Uterus (tissue), 4 donors: Measurements from ENCODE around the gene BST1. TPM values are rescaled to one million over a fixed set of nuclear protein-coding genes. Genes with fewer than 3 reads are reported as not detected.
A peak's percentile ranks its signal among the peaks of the same experiment; 100 is the strongest.

Experiments used
- DNase-seq, 2 donors: peaks; one replicate each; pipeline ENCODE4 v3.0.0-alpha.2; 2019 to 2020
- H3K27ac ChIP-seq, 2 donors: fragments of 200-600 bp; sonication (generic); 1 replicate in 1 of 2; 2 replicates in 1 of 2; pipeline ENCODE4 v1.5.1; 2016 to 2018
- H3K27me3 ChIP-seq, 2 donors: fragments of 200-600 bp; sonication (generic); one replicate each; pipeline ENCODE4 v1.5.1; 2018 to 2019; ENCODE audit warnings: control low read depth in 1 of 2
- H3K36me3 ChIP-seq, 2 donors: fragments of 200-600 bp; sonication (generic); one replicate each; pipeline ENCODE4 v1.5.1; 2019; ENCODE audit warnings: control low read depth in 1 of 2
- H3K4me1 ChIP-seq, 2 donors: fragments of 200-600 bp; sonication (generic); one replicate each; pipeline ENCODE4 v1.5.1; 2018 to 2019; ENCODE audit warnings: control low read depth in 1 of 2
- H3K4me3 ChIP-seq, 2 donors: fragments of 200-600 bp; sonication (generic); 1 replicate in 1 of 2; 2 replicates in 1 of 2; pipeline ENCODE4 v1.5.1; 2018 to 2019; ENCODE audit warnings: mild to moderate bottlenecking in 1 of 2
- H3K9me3 ChIP-seq, 2 donors: fragments of 200-600 bp; sonication (generic); one replicate each; pipeline ENCODE4 v1.5.1; 2019; ENCODE audit warnings: control low read depth in 1 of 2
- CTCF ChIP-seq, 4 experiments: fragments of 200-600 bp in 2 of 4; fragments of 450-650 bp in 2 of 4; sonication (generic) in 2 of 4; IDR thresholded peaks; one replicate each; pipeline ENCODE4 v1.5.1; 2016 to 2019; ENCODE audit warnings: antibody characterized with exemption in 4 of 4, mild to moderate bottlenecking in 2 of 4, moderate library complexity in 1 of 4
- POLR2A ChIP-seq, 2 donors: fragments of 450-650 bp; IDR thresholded peaks; one replicate each; pipeline ENCODE4 v1.6.1; 2016; ENCODE audit warnings: antibody characterized with exemption in 2 of 2, mild to moderate bottlenecking in 1 of 2, moderate library complexity in 1 of 2
- intact Hi-C: fragments of 100-400 bp; cut with DNase I; formaldehyde crosslinking; loops from one replicate; pipeline ENCODE4 v1.15.1; 2023; ENCODE audit warnings: low total_unique reads
- total RNA-seq, 4 donors: library from RNA; depleted of rRNA in 3 of 4; stranded (reverse); fragments of >200 nt in 3 of 4; gene quantifications; one replicate each; pipeline versions ENCODE4 v1.1.0 to v1.2.4, GENCODE V29; 2014 to 2023
- donor health status: DM: yes; HTN: yes; CAD: no.

The BST1 gene
- total RNA-seq, 4 donors from 2014 or later, result 1.5 to 11.4 (median 7.7) TPM; not detected in 1

DNA sequence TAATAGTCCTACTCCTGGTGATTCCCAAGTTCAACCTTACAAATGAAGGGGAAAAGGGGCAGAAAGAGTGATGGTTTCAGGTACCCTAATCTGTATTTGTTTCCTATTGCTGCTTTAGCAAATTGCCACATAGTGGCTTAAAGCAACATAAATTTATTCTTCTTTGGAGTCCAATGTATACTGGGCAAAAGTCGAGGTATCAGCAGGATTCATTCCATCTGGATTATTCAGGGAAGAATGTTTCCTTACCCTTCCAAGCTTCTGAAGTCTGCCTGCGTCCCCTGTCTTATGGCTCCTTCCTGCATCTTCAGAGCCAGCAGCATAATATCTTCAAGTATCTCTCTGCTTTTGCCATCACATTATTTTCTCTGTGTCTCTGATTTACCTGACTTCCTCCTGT lies 10.3 kb upstream of the BST1 start:
- Histone ChIP-seq H3K4me3 (no peak overlapping the region), H3K27ac (no peak overlapping the region), H3K27me3 (no peaks in the 10 kb centered on the region), H3K4me1 (no peaks in the 10 kb centered on the region), H3K9me3 (no peaks in the 10 kb centered on the region), H3K36me3 (no peaks in the 10 kb centered on the region)
- TF ChIP-seq CTCF (IDR thresholded peaks at IDR 0.05) (no peak), POLR2A (IDR thresholded peaks at IDR 0.05) (no peak)
- intact Hi-C loops, result no loop called here
- no peak for DNase-seq

- Histone ChIP-seq H3K4me3 (no peak overlapping the region), H3K36me3 (no peaks in the 10 kb centered on the region), H3K27ac (no peak overlapping the region), H3K9me3 (no peaks in the 10 kb centered on the region), H3K27me3 (no peaks in the 10 kb centered on the region), H3K4me1 (no peaks in the 10 kb centered on the region)
- TF ChIP-seq POLR2A (IDR thresholded peaks at IDR 0.05), result no peak
- TF ChIP-seq CTCF (IDR thresholded peaks at IDR 0.05), result no peak
- DNase-seq, result no peak
- intact Hi-C loops, result no loop called here
Measured at GRCh38 chr4:15694431-15694830, 8.4 kb upstream of the BST1 start.

DNA sequence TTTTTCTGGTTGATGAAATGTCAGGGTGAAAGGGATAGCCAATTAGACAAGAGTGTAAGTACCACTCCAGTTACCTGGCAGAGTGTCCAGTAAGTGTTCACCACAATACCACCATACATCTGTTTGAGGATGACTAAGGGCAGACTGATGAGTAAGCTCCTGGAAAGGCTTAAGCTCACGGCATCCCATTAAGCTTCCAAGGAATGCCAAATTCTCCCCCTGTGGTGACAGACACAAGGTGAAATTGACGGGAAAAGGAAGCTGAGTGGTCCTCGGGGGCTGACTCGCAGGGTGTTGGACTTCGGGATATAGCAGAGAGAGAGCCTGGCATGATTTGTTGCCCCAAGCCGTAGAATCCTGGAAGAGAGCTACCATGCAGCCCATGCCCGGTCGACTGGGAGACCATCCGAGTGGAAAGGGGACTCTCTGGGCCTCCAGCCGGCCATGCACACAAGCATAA lies 7.6 kb upstream of the BST1 start:
- intact Hi-C loops, result no loop called here
- no peaks in the 10 kb centered on the region for H3K4me1 ChIP-seq
- no peaks in the 10 kb centered on the region for H3K36me3 ChIP-seq
- H3K9me3 ChIP-seq, result no peaks in the 10 kb centered on the region
- H3K27me3 ChIP-seq, result no peaks in the 10 kb centered on the region
- DNase-seq, result no peak
- no peak overlapping the region for H3K27ac ChIP-seq
- no peak overlapping the region for H3K4me3 ChIP-seq
- TF ChIP-seq POLR2A (IDR thresholded peaks at IDR 0.05), result no peak

GRCh38 chr4:15695729-15696128 lies 7.1 kb upstream of the BST1 start:
- H3K4me1 ChIP-seq, result no peaks in the 10 kb centered on the region
- no peak overlapping the region for H3K27ac ChIP-seq
- no peak for TF ChIP-seq POLR2A (IDR thresholded peaks at IDR 0.05)
- TF ChIP-seq CTCF (IDR thresholded peaks at IDR 0.05), result no peak
- no peaks in the 10 kb centered on the region for H3K9me3 ChIP-seq
- no peak overlapping the region for H3K4me3 ChIP-seq
- H3K36me3 ChIP-seq, result no peaks in the 10 kb centered on the region
- no peaks in the 10 kb centered on the region for H3K27me3 ChIP-seq
- intact Hi-C loops, result no loop called here
- DNase-seq, result no peak

GRCh38 chr4:15696866-15697265 lies 6.0 kb upstream of the BST1 start:
- no peaks in the 10 kb centered on the region for H3K4me1 ChIP-seq
- no peaks in the 10 kb centered on the region for H3K36me3 ChIP-seq
- intact Hi-C loops, result no loop called here
- H3K27me3 ChIP-seq, result no peaks in the 10 kb centered on the region
- H3K4me3 ChIP-seq, result no peak overlapping the region
- no peak overlapping the region for H3K27ac ChIP-seq
- TF ChIP-seq POLR2A (IDR thresholded peaks at IDR 0.05), result no peak
- no peak for TF ChIP-seq CTCF (IDR thresholded peaks at IDR 0.05)
- DNase-seq, result no peak
- no peaks in the 10 kb centered on the region for H3K9me3 ChIP-seq

GRCh38 chr4:15703439-15703838 lies 574 bp downstream of the BST1 start:
- TF ChIP-seq POLR2A (IDR thresholded peaks at IDR 0.05), result no peak
- TF ChIP-seq CTCF (IDR thresholded peaks at IDR 0.05), result no peak
- Histone ChIP-seq H3K9me3 (no peaks in the 10 kb centered on the region), H3K27me3 (no peaks in the 10 kb centered on the region), H3K4me1 (no peaks in the 10 kb centered on the region), H3K36me3 (no peaks in the 10 kb centered on the region), H3K4me3 (peak overlapping the region; percentile 43 to 46), H3K27ac (peak overlapping the region; percentile 43 to 62)
- intact Hi-C loops, result no loop called here
- no peak for DNase-seq
